Thoracic aorta (tissue), 2 donors: Measurements from ENCODE around the gene EPHB3. TPM values are rescaled to one million over a fixed set of nuclear protein-coding genes. Genes with fewer than 3 reads are reported as not detected.
"Not testable (repeated sequence)": the region's sequence is repeated elsewhere in the genome, so short reads cannot be mapped to it uniquely, and the experiment has no call there.

Experiments used
- ATAC-seq: fragments of 150-250 bp; one replicate; pipeline ENCODE4 v1.8.0; 2017; ENCODE audit warnings: low read depth; ENCODE audit not compliant: insufficient number of reproducible peaks, low FRiP score
- DNase-seq: peaks from one replicate; pipeline ENCODE4 v3.0.0-alpha.2; 2020; ENCODE audit warnings: low spot score
- H3K27ac ChIP-seq, 2 donors: fragments of 200-600 bp; sonication (generic); 1 replicate in 1 of 2; 2 replicates in 1 of 2; pipeline ENCODE4 v1.5.1; 2016; ENCODE audit warnings: mild to moderate bottlenecking in 2 of 2, moderate library complexity in 2 of 2
- H3K27me3 ChIP-seq: fragments of 200-600 bp; sonication (generic); replicated peaks from 2 replicates; pipeline ENCODE4 v1.6.0; 2016; ENCODE audit warnings: mild to moderate bottlenecking; ENCODE audit not compliant: insufficient read depth
- H3K36me3 ChIP-seq: fragments of 200-600 bp; sonication (generic); one replicate; pipeline ENCODE4 v1.5.1; 2016
- H3K4me1 ChIP-seq, 2 donors: fragments of 200-600 bp; sonication (generic); 1 replicate in 1 of 2; 2 replicates in 1 of 2; pipeline versions ENCODE4 v1.5.1 to v1.6.0; 2016; ENCODE audit warnings: low read depth in 2 of 2, mild to moderate bottlenecking in 1 of 2; ENCODE audit not compliant: control insufficient read depth in 1 of 2
- H3K4me3 ChIP-seq: fragments of 200-600 bp; sonication (generic); 2 replicates; pipeline ENCODE4 v1.5.1; 2016; ENCODE audit warnings: mild to moderate bottlenecking
- H3K9me3 ChIP-seq: fragments of 200-600 bp; sonication (generic); 2 replicates; pipeline ENCODE4 v1.5.1; 2016
- total RNA-seq, 2 donors: library from RNA; depleted of rRNA; stranded (reverse); fragments of >200 nt; gene quantifications; one replicate each; pipeline versions ENCODE4 v1.1.0 to v1.2.3, GENCODE V29; 2016
- TF ChIP-seq, protein P1 (sequence below): fragments of 200-600 bp; sonication (generic); IDR thresholded peaks from one replicate; pipeline ENCODE4 v1.5.1; 2019; ENCODE audit warnings: antibody characterized with exemption

The EPHB3 gene
- total RNA-seq, 2 donors from 2014 or later = 2.8 to 5.0 TPM

DNA sequence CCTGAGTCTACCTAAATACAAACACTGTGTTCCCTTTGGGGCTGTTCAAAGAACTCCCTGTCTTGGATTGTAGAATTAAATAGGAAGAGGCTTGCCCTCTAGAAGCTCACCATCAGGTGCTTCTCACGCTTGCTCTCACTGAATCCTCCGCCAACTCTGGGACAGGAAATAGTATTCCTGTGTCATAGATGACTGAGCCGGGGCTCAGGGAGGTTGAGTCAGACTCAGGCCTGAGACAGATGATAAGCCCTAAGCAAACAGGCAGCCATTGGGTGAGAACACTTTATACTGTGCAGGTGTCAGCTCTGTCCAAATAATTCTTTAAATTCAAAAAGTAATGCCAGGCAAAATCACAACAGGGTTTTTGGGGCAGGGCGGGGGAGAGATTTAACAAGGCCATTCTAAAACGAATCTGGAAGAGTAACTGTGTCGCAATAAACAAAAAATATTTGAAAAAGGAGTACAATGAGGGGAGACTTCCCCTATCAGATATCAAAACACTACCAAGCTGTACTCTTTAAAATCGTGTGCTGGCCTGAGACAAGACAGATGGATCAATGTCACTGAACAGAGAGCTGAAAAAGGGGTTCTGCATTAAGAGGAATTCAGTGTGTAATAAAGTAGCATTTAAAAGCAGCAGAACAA, 59.0 kb downstream of the EPHB3 start:
- ATAC-seq = no peak
- no peak for DNase-seq

DNA sequence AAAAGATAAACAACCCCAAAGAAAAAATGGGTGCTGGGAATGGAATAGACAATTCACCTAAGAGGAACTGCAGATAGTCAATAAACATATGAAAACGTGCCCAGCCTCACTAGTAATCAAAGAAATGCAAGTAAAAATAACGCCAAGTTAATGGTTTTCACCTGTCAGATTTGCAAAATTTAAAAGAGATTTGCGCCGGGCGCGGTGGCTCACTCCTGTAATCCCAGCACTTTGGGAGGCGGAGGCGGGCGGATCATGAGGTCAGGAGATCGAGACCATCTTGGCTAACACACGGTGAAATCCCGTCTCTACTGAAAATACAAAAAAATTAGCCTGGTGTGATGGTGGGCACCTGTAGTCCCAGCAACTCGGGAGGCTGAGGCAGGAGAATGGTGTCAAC, 60.6 kb downstream of the EPHB3 start:
- not testable (repeated sequence) for H3K27me3 ChIP-seq, H3K4me1 ChIP-seq, H3K4me3 ChIP-seq, H3K36me3 ChIP-seq, H3K9me3 ChIP-seq, H3K27ac ChIP-seq, DNase-seq, ATAC-seq

More for the DNA sequence above, 59.0 kb downstream of the EPHB3 start:
- Histone ChIP-seq H3K27me3 (no peaks in the 10 kb centered on the region), H3K27ac (no peak overlapping the region), H3K4me1 (no peaks in the 10 kb centered on the region), H3K36me3 (no peaks in the 10 kb centered on the region), H3K4me3 (no peak overlapping the region), H3K9me3 (no peaks in the 10 kb centered on the region)
- TF ChIP-seq, protein P1, sequence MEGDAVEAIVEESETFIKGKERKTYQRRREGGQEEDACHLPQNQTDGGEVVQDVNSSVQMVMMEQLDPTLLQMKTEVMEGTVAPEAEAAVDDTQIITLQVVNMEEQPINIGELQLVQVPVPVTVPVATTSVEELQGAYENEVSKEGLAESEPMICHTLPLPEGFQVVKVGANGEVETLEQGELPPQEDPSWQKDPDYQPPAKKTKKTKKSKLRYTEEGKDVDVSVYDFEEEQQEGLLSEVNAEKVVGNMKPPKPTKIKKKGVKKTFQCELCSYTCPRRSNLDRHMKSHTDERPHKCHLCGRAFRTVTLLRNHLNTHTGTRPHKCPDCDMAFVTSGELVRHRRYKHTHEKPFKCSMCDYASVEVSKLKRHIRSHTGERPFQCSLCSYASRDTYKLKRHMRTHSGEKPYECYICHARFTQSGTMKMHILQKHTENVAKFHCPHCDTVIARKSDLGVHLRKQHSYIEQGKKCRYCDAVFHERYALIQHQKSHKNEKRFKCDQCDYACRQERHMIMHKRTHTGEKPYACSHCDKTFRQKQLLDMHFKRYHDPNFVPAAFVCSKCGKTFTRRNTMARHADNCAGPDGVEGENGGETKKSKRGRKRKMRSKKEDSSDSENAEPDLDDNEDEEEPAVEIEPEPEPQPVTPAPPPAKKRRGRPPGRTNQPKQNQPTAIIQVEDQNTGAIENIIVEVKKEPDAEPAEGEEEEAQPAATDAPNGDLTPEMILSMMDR = no peak

DNA sequence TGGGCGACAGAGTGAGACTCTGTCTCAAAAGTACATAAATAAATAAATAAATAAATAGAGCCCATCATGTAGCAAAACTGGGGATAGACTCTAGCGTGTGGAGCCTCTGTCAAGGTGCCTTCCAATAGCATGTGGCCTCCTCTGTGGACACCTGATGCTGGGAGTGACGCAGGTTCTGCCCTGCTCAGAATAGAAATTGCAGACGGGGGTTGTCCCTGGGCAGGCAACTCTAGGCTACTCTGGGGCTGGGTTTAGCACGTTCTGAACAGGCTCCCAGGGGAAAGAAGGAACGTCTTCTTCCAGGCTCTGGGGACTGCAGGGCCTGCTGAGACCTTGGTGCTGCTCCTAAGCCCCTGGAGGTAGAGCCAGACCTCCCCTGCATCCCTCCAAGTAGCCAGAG, 65.3 kb downstream of the EPHB3 start:
- Histone ChIP-seq H3K27ac (no peak overlapping the region), H3K4me1 (no peaks in the 10 kb centered on the region), H3K36me3 (no peaks in the 10 kb centered on the region), H3K4me3 (no peak overlapping the region), H3K27me3 (no peaks in the 10 kb centered on the region), H3K9me3 (no peaks in the 10 kb centered on the region)
- no peak for DNase-seq
- TF ChIP-seq, protein P1 = no peak
- ATAC-seq = no peak

DNA sequence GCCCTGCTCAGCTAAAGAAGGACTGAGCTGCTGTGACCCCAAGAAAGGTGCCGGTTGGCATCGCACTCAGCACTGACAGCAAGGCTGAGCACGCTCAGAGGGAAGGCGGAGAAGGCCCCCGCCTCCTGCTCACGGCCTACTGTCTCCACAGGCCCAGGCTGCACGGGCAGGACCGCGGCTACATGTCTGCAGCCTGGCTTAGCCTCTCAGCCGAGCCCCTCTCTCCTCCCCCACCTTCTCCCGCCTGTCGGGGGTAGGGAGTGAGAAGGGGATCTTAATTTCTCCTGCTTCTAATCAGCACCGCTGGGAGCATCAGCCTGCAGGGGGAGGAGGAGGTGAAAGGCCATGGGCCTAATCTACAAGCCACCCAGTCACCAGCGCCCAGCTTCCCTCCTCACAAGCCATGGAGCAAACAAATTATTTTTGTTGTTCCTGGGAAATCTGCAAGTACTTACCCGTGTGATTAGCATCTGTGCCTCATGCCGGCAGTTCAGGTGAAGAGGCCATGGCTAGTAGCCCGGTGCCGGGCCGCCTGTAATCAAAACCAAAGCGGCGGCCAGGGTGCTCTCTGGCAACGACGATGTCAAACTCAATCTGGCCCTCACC, 68.1 kb downstream of the EPHB3 start:
- no peak for DNase-seq
- Histone ChIP-seq H3K36me3 (no peaks in the 10 kb centered on the region), H3K4me1 (no peaks in the 10 kb centered on the region), H3K27me3 (no peaks in the 10 kb centered on the region), H3K27ac (no peak overlapping the region), H3K9me3 (no peaks in the 10 kb centered on the region), H3K4me3 (no peak overlapping the region)
- no peak for ATAC-seq
- TF ChIP-seq, protein P1 = no peak

DNA sequence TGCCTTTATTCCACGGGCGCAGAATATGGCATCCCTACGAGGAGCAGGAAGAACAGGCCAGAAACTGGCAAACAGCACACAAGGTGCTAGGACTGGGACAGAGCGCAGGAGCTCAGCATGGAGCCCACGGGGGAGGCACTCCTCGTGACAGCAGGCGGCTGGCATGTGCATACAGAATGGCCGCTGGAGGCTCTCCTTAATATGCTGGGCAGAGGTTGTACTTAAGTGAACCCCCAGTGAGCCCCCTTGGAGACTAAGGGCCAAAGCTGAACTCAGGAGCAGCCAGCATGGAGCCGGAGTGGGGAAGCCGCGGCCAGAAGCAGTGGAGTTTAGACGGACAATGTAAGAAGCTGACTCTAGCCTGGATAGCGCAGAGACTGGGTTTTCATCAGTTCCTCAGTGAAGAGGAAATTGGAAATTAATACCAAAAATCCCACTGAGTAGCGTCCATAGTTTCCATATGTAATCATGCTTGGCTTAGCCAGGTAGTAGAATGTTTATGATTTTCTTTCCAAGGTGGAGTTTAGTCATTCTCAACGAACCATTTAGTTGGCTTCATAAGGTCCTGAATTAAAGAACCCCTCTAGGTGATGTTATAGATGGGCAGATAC, 69.4 kb downstream of the EPHB3 start:
- H3K36me3 ChIP-seq = no peaks in the 10 kb centered on the region
- no peak for ATAC-seq
- no peak for DNase-seq
- no peaks in the 10 kb centered on the region for H3K4me1 ChIP-seq
- H3K9me3 ChIP-seq = no peaks in the 10 kb centered on the region
- TF ChIP-seq, protein P1 = no peak
- no peaks in the 10 kb centered on the region for H3K27me3 ChIP-seq
- H3K27ac ChIP-seq = no peak overlapping the region
- no peak overlapping the region for H3K4me3 ChIP-seq
